CD4-positive, alpha-beta T cell treated with Interferon alpha-2 for 1 hour (primary cell): ENCODE data around the gene PLD5.
"Not testable (repeated sequence)": the region's sequence is repeated elsewhere in the genome, so short reads cannot be mapped to it uniquely, and the experiment has no call there.

Experiments
- DNase-seq, 2 donors: peaks; one replicate each; pipeline ENCODE4 v3.0.0-alpha.2; 2020 to 2022

PLD5 gene

GRCh38 chr1:242477944-242478343 lies 46.6 kb downstream of the PLD5 start:
- no peak for DNase-seq

GRCh38 chr1:242470774-242471173 lies 53.7 kb downstream of the PLD5 start:
- DNase-seq, result no peak

GRCh38 chr1:242468784-242469183 lies 55.7 kb downstream of the PLD5 start:
- no peak for DNase-seq

GRCh38 chr1:242467556-242468145 lies 56.8 kb downstream of the PLD5 start:
- DNase-seq, result peak in 1 of 2 donors; percentile 17

- DNase-seq, result no peak
Observed at GRCh38 chr1:242462867-242463266, 61.6 kb downstream of the PLD5 start.

- not testable (repeated sequence) for DNase-seq
Observed at GRCh38 chr1:242459740-242460139, 64.8 kb downstream of the PLD5 start.

GRCh38 chr1:242456726-242457269 lies 67.7 kb downstream of the PLD5 start:
- DNase-seq, result no peak

- DNase-seq, result no peak
Observed at GRCh38 chr1:242455052-242455361, 69.5 kb downstream of the PLD5 start.

- peak in 1 of 2 donors; percentile 4 for DNase-seq
Observed at GRCh38 chr1:242454262-242455051, 70.0 kb downstream of the PLD5 start.

GRCh38 chr1:242452573-242452972 lies 71.9 kb downstream of the PLD5 start:
- no peak for DNase-seq

GRCh38 chr1:242449661-242450060 lies 74.8 kb downstream of the PLD5 start:
- no peak for DNase-seq

GRCh38 chr1:242448910-242449645 lies 75.4 kb downstream of the PLD5 start:
- no peak for DNase-seq

GRCh38 chr1:242447689-242448088 lies 76.8 kb downstream of the PLD5 start:
- no peak for DNase-seq

- DNase-seq, result no peak
Observed at GRCh38 chr1:242440757-242441156, 83.7 kb downstream of the PLD5 start.

- no peak for DNase-seq
Observed at GRCh38 chr1:242435200-242435599, 89.3 kb downstream of the PLD5 start.

GRCh38 chr1:242432491-242433095 lies 91.9 kb downstream of the PLD5 start:
- DNase-seq, result no peak

- DNase-seq, result no peak
Observed at GRCh38 chr1:242431786-242432185, 92.7 kb downstream of the PLD5 start.

GRCh38 chr1:242430956-242431355 lies 93.5 kb downstream of the PLD5 start:
- DNase-seq, result no peak

GRCh38 chr1:242428399-242429190 lies 95.9 kb downstream of the PLD5 start:
- no peak for DNase-seq

GRCh38 chr1:242427519-242427918 lies 97.0 kb downstream of the PLD5 start:
- DNase-seq, result no peak

GRCh38 chr1:242426271-242426905 lies 98.1 kb downstream of the PLD5 start:
- no peak for DNase-seq

- no peak for DNase-seq
Observed at GRCh38 chr1:242425232-242425631, 99.3 kb downstream of the PLD5 start.
